Endodermal cell (in vitro differentiated cells): ENCODE data around the gene SMIM35. TPM values are rescaled to one million over a fixed set of nuclear protein-coding genes. Genes with fewer than 3 reads are reported as not detected.

Experiments
- DNase-seq: peaks from one replicate; pipeline ENCODE4 v3.0.0-alpha.2; 2017
- H3K27ac ChIP-seq: 2 replicates; pipeline ENCODE4 v1.5.1; 2013; ENCODE audit warnings: mild to moderate bottlenecking, low read depth, low read length, moderate library complexity
- H3K27me3 ChIP-seq: 2 replicates; pipeline ENCODE4 v1.6.1; 2013; ENCODE audit warnings: mild to moderate bottlenecking, low read length, moderate library complexity; ENCODE audit not compliant: insufficient read depth, control insufficient read depth, poor library complexity, severe bottlenecking
- H3K36me3 ChIP-seq: 2 replicates; pipeline ENCODE4 v1.7.0; 2013; ENCODE audit warnings: mild to moderate bottlenecking, low read length, moderate library complexity; ENCODE audit not compliant: control insufficient read depth, insufficient read depth
- H3K4me1 ChIP-seq: one replicate; pipeline ENCODE4 v1.7.0; 2013; ENCODE audit warnings: low read length; ENCODE audit not compliant: control insufficient read depth, insufficient read depth
- H3K4me3 ChIP-seq: 2 replicates; pipeline ENCODE4 v1.5.1; 2013; ENCODE audit warnings: mild to moderate bottlenecking, low read length, moderate library complexity
- H3K9ac ChIP-seq: 2 replicates; pipeline ENCODE4 v1.6.1; 2013; ENCODE audit warnings: mild to moderate bottlenecking, low read length, moderate library complexity; ENCODE audit not compliant: poor library complexity, severe bottlenecking; ENCODE audit errors: extremely low read depth
- H3K9me3 ChIP-seq: 2 replicates; pipeline ENCODE4 v1.6.1; 2013; ENCODE audit warnings: mild to moderate bottlenecking, low read length, moderate library complexity; ENCODE audit not compliant: control insufficient read depth
- H3K27ac Mint-ChIP-seq: 2 replicates; pipeline ENCODE4 v1.8.0; 2020; ENCODE audit warnings: mixed read lengths
- H3K27me3 Mint-ChIP-seq: 2 replicates; pipeline ENCODE4 v1.8.0; 2021; ENCODE audit warnings: mild to moderate bottlenecking, mixed read lengths; ENCODE audit not compliant: insufficient read depth
- H3K36me3 Mint-ChIP-seq: 2 replicates; pipeline ENCODE4 v1.8.0; 2020; ENCODE audit warnings: low read depth, mixed read lengths
- H3K4me1 Mint-ChIP-seq: 2 replicates; pipeline ENCODE4 v1.8.0; 2020; ENCODE audit warnings: mixed read lengths
- H3K4me3 Mint-ChIP-seq: 2 replicates; pipeline ENCODE4 v1.8.0; 2020; ENCODE audit warnings: mild to moderate bottlenecking, moderate library complexity, mixed read lengths
- H3K9me3 Mint-ChIP-seq: 2 replicates; pipeline ENCODE4 v1.8.0; 2020; ENCODE audit warnings: mild to moderate bottlenecking, mixed read lengths
- WGBS, 2 experiments: methylation state at CpG; one replicate each; pipeline versions ENCODE4 v1.1.5 to v1.1.7; 2013; ENCODE audit warnings: missing lambda C conversion rate in 2 of 2, mixed read lengths in 1 of 2; ENCODE audit not compliant: insufficient coverage in 1 of 2, insufficient read length in 1 of 2; 5-methylcytosine and 5-hydroxymethylcytosine counted together
- total RNA-seq, 2 donors: library from RNA; stranded (reverse); fragmentation: NEBNext Ultra II Directional in 1 of 2; extraction: Animal tissue kit (Norgen Biotek cat#: 25700) in 1 of 2; gene quantifications; 2 replicates in 1 of 2; 3 replicates in 1 of 2; pipeline ENCODE4 v1.2.1, GENCODE V29; 2021
- TF ChIP-seq, protein P1 (sequence below): fragments of 200-600 bp; sonication (generic); conservative IDR thresholded peaks from 2 replicates; pipeline ENCODE4 v1.5.0; 2021; ENCODE audit warnings: antibody characterized with exemption, mild to moderate bottlenecking

Gene SMIM35
- total RNA-seq, 2 donors from 2014 or later: not detected

DNA sequence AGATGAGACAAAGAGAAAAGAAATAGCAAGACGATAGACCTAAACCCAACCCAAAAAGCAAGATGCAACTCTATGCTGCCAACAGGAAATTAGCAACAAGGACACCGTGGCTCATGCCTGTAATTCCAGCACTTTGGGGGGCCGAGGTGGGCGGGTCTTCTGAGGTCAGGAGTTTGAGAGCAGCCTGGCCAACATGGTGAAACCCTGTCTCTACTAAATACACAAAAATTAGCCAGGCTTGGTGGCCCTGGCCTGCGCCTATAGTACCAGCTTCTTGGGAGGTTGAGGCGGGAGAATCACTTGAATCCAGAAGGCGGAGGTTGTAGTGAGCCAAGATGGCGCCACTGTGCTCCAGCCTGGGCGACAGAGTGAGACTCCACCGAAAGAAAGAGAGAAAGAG, 124.9 kb downstream of the SMIM35 start:
- Histone ChIP-seq H3K27ac (no peak overlapping the region), H3K9me3 (peaks cover 3% of the 10 kb centered on the region), H3K4me1 (no peaks in the 10 kb centered on the region), H3K9ac (no peak overlapping the region), H3K36me3 (no peaks in the 10 kb centered on the region), H3K27me3 (no peaks in the 10 kb centered on the region), H3K4me3 (no peak overlapping the region)
- Mint-ChIP-seq H3K27ac (no peak overlapping the region), H3K27me3 (peaks cover 8% of the 10 kb centered on the region), H3K4me1 (no peaks in the 10 kb centered on the region), H3K36me3 (no peaks in the 10 kb centered on the region), H3K4me3 (no peak overlapping the region), H3K9me3 (no peaks in the 10 kb centered on the region)
- DNase-seq: peak; percentile 72
- WGBS, 2 experiments: 86 to 95% methylated on average over 7 to 10 of the region's 10 CpGs
- TF ChIP-seq, protein P1, sequence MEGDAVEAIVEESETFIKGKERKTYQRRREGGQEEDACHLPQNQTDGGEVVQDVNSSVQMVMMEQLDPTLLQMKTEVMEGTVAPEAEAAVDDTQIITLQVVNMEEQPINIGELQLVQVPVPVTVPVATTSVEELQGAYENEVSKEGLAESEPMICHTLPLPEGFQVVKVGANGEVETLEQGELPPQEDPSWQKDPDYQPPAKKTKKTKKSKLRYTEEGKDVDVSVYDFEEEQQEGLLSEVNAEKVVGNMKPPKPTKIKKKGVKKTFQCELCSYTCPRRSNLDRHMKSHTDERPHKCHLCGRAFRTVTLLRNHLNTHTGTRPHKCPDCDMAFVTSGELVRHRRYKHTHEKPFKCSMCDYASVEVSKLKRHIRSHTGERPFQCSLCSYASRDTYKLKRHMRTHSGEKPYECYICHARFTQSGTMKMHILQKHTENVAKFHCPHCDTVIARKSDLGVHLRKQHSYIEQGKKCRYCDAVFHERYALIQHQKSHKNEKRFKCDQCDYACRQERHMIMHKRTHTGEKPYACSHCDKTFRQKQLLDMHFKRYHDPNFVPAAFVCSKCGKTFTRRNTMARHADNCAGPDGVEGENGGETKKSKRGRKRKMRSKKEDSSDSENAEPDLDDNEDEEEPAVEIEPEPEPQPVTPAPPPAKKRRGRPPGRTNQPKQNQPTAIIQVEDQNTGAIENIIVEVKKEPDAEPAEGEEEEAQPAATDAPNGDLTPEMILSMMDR: no peak

DNA sequence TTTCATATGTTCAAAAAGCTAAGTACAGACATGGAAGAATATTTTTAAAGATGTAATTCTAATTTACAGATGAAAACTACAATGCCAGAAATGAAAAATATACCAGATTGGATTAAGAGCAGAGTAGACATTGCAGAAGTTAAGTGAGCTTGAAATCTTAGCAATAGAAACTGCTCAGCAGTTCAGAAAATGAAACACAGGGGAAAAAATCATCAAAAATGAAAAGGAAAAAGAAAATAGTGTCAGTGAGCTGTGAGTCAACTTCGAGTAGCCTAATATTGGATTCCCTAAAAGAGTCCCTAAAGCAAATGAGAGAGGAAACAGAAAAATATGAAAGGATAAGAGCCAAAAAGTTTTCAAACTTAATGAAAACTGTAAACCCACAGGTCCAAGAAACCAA, 126.4 kb downstream of the SMIM35 start:
- WGBS, 2 experiments: 81 to 100% methylated on average over 1 of the region's 1 CpG

DNA sequence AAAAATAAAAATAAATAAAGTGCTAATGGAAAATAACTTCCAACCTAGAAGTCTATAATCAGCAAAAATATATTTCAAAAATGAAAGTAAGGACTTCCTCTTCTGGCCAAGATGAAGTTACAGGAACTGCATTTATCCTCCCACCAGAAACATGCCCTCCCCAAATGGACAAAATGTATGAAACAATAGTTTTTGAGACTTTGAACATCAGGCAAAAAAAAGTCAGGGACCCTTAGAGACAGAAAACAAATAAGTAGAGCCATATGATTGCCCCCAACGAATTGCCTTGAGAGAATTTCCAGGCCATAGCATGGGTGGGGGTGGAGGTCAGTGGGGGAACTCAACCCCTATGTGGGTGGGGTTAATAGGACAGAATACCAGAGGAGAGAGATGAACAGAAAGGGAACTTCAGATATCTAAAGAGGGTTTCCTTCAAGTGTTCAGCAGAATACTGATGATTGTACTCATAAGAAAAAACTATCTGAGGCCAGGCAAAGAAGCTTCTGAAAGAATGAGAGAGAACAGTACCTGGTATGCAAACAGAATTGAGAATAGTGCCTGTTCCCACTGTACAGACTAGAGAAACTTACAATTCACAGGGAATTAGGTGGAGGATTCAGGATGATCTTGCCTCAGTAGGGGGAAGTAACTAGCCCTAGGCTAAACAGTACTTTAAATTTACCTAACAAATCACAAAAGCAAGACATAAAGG, 127.2 kb downstream of the SMIM35 start:
- Histone ChIP-seq H3K4me1 (no peaks in the 10 kb centered on the region), H3K9ac (no peak overlapping the region), H3K27me3 (no peaks in the 10 kb centered on the region), H3K9me3 (peaks cover 4% of the 10 kb centered on the region), H3K27ac (no peak overlapping the region), H3K4me3 (no peak overlapping the region), H3K36me3 (no peaks in the 10 kb centered on the region)
- Mint-ChIP-seq H3K9me3 (no peaks in the 10 kb centered on the region), H3K36me3 (no peaks in the 10 kb centered on the region), H3K4me1 (no peaks in the 10 kb centered on the region), H3K27ac (no peak overlapping the region), H3K4me3 (no peak overlapping the region), H3K27me3 (peaks cover 8% of the 10 kb centered on the region)
- no peak for DNase-seq
- TF ChIP-seq, protein P1: no peak
- WGBS, 2 experiments: 83 to 87% methylated on average over 1 of the region's 1 CpG

More for the DNA sequence above, 126.4 kb downstream of the SMIM35 start:
- no peaks in the 10 kb centered on the region for H3K27me3 ChIP-seq
- TF ChIP-seq, protein P1: no peak
- Mint-ChIP-seq H3K36me3 (no peaks in the 10 kb centered on the region), H3K27me3 (peaks cover 8% of the 10 kb centered on the region), H3K4me1 (no peaks in the 10 kb centered on the region), H3K27ac (no peak overlapping the region), H3K4me3 (no peak overlapping the region), H3K9me3 (no peaks in the 10 kb centered on the region)
- no peak overlapping the region for H3K27ac ChIP-seq
- no peak overlapping the region for H3K4me3 ChIP-seq
- H3K9me3 ChIP-seq: peaks cover 4% of the 10 kb centered on the region
- H3K4me1 ChIP-seq: no peaks in the 10 kb centered on the region
- no peaks in the 10 kb centered on the region for H3K36me3 ChIP-seq
- no peak overlapping the region for H3K9ac ChIP-seq
- no peak for DNase-seq
